CD4-positive, alpha-beta T cell (primary cell): ENCODE results near the gene CD83. TPM values are rescaled to one million over a fixed set of nuclear protein-coding genes. Genes with fewer than 3 reads are reported as not detected.
A peak's percentile ranks its signal among the peaks of the same experiment; 100 is the strongest.

ENCODE experiments used
- ATAC-seq: fragments of 200-7000 bp; cut with Tn5 transposase; one replicate; pipeline ENCODE4 v1.10.0; 2022; ENCODE audit warnings: mild to moderate bottlenecking; ENCODE audit not compliant: poor library complexity
- CTCF ChIA-PET: fragments of 350-600 bp; sonication (Branson Sonifier 250); formaldehyde crosslinking; loops from one replicate; lab custom pipeline; 2021; ENCODE audit warnings: antibody characterized with exemption, inconsistent platforms; lab: Charles Lee
- POLR2A ChIA-PET: fragments of 350-600 bp; sonication (Branson Sonifier 250); formaldehyde crosslinking; loops from one replicate; lab custom pipeline; 2021; ENCODE audit warnings: antibody characterized with exemption, inconsistent platforms; lab: Charles Lee
- DNase-seq, 14 experiments: peaks; one replicate each; pipeline ENCODE4 v3.0.0-alpha.2; 2013 to 2020; ENCODE audit warnings: mixed read lengths in 2 of 14
- H3K27ac ChIP-seq, 2 donors: one replicate each; pipeline versions ENCODE4 v1.5.1 to v1.7.0; 2013; ENCODE audit warnings: low read length in 2 of 2, low read depth in 1 of 2, mild to moderate bottlenecking in 1 of 2
- H3K27me3 ChIP-seq, 2 experiments: 1 replicate in 1 of 2; 2 replicates in 1 of 2; pipeline versions ENCODE4 v1.6.1 to v1.7.0; 2013; ENCODE audit warnings: low read length in 2 of 2, control low read depth in 1 of 2, mild to moderate bottlenecking in 1 of 2, moderate library complexity in 1 of 2; ENCODE audit not compliant: insufficient read depth in 2 of 2, control insufficient read depth in 1 of 2
- H3K36me3 ChIP-seq: one replicate; pipeline ENCODE4 v1.6.1; 2013; ENCODE audit warnings: low read length, control low read depth; ENCODE audit not compliant: insufficient read depth
- H3K4me1 ChIP-seq: one replicate; pipeline ENCODE4 v1.6.1; 2013; ENCODE audit warnings: low read length, control low read depth; ENCODE audit not compliant: insufficient read depth
- H3K4me3 ChIP-seq: one replicate; pipeline ENCODE4 v1.5.1; 2013; ENCODE audit warnings: mild to moderate bottlenecking, low read length, moderate library complexity
- H3K9me3 ChIP-seq, 2 experiments: 1 replicate in 1 of 2; 2 replicates in 1 of 2; pipeline versions ENCODE4 v1.6.1 to v1.7.0; 2013; ENCODE audit warnings: low read length in 2 of 2, mild to moderate bottlenecking in 2 of 2, control low read depth in 1 of 2, moderate library complexity in 1 of 2; ENCODE audit not compliant: control insufficient read depth in 1 of 2, insufficient read depth in 1 of 2
- H3K27ac Mint-ChIP-seq: one replicate; pipeline ENCODE4 v1.8.0; 2020; ENCODE audit warnings: mixed read lengths
- H3K27me3 Mint-ChIP-seq: one replicate; pipeline ENCODE4 v1.8.0; 2021; ENCODE audit warnings: mixed read lengths
- H3K36me3 Mint-ChIP-seq: one replicate; pipeline ENCODE4 v1.8.0; 2021; ENCODE audit warnings: low read depth, mixed read lengths
- H3K4me1 Mint-ChIP-seq: one replicate; pipeline ENCODE4 v1.8.0; 2021; ENCODE audit warnings: low read depth, mixed read lengths
- H3K4me3 Mint-ChIP-seq: one replicate; pipeline ENCODE4 v1.8.0; 2020; ENCODE audit warnings: mild to moderate bottlenecking, mixed read lengths
- H3K9me3 Mint-ChIP-seq: one replicate; pipeline ENCODE4 v1.8.0; 2020; ENCODE audit warnings: mixed read lengths
- intact Hi-C, 2 experiments: fragments of 100-400 bp; cut with DNase I in 1 of 2; cut with micrococcal nuclease in 1 of 2; formaldehyde crosslinking; loops; one replicate each; pipeline versions ENCODE4 v1.15.1 to v1.9.0; 2023 to 2025; cut with DNase I, micrococcal nuclease
- total RNA-seq, 174 experiments: library from RNA in 2 of 174; stranded (reverse) in 2 of 174; gene quantifications; one replicate each; pipeline ENCODE4 v1.2.3 and lab custom pipeline; 2021 to 2026
- TF ChIP-seq, protein P1 (sequence below): fragments of 200-600 bp; IDR thresholded peaks from one replicate; pipeline ENCODE4 v1.8.0; 2022; ENCODE audit warnings: antibody characterized with exemption, mild to moderate bottlenecking

Gene CD83
- total RNA-seq, 2 experiments from 2014 or later: 35.3 to 36.4 TPM

DNA sequence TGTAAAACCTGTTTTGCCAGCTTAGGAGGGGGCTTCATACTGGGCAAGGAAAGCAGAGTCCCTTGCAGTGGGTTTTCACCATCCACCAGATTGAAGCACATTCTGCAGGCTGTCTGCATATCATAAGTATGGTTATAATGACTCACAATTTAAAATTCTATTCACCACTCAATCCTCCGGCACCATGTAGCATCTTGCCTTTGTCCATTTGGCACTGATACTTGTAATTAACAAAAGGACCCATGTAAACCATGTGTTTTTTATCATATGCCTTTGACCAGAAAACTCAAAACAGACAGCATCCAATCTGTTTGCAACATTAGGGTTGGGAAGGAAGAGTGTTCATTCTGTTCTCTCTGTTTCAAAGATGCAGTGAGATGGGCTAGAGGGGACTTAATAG, 3.0 kb downstream of the CD83 start:
- Mint-ChIP-seq H3K4me1 (peaks cover 55% of the 10 kb centered on the region), H3K4me3 (peak overlapping the region; percentile 61), H3K9me3 (no peaks in the 10 kb centered on the region), H3K27me3 (no peaks in the 10 kb centered on the region), H3K36me3 (peaks cover 26% of the 10 kb centered on the region), H3K27ac (no peak overlapping the region)
- Histone ChIP-seq H3K4me3 (no peak overlapping the region), H3K27ac (no peak overlapping the region), H3K4me1 (peaks cover 28% of the 10 kb centered on the region), H3K36me3 (peaks cover 10% of the 10 kb centered on the region), H3K9me3 (no peaks in the 10 kb centered on the region), H3K27me3 (no peaks in the 10 kb centered on the region)
- DNase-seq (no peak), ATAC-seq (no peak)
- TF ChIP-seq, protein P1, sequence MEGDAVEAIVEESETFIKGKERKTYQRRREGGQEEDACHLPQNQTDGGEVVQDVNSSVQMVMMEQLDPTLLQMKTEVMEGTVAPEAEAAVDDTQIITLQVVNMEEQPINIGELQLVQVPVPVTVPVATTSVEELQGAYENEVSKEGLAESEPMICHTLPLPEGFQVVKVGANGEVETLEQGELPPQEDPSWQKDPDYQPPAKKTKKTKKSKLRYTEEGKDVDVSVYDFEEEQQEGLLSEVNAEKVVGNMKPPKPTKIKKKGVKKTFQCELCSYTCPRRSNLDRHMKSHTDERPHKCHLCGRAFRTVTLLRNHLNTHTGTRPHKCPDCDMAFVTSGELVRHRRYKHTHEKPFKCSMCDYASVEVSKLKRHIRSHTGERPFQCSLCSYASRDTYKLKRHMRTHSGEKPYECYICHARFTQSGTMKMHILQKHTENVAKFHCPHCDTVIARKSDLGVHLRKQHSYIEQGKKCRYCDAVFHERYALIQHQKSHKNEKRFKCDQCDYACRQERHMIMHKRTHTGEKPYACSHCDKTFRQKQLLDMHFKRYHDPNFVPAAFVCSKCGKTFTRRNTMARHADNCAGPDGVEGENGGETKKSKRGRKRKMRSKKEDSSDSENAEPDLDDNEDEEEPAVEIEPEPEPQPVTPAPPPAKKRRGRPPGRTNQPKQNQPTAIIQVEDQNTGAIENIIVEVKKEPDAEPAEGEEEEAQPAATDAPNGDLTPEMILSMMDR: no peak
- intact Hi-C loops: loop anchor here in 1 of 2 experiments (10.0 kb wide), 1 partner anchor 1504 kb away; no protein-coding TSS in a partner anchor
- POLR2A ChIA-PET: no interaction called here
- CTCF ChIA-PET: no interaction called here

DNA sequence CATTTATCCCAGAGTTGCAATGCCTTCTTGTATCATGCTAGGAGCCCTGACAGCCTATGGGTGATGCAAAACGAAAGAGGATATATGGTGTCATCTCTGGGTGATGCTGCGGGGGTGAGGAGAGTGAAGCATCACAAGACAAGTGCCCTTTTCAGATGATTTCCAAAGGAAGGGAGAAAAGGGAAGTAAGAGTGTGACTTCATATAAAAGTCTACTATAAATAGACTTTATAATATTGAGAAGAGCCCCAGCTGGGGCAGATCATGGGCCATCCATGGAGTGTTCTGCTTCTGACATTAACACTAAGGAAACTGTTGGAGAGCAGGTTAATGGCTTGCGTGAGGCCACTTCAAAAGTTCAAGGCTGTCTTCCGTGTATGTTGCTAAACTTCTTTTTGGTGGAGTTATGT, 4.4 kb downstream of the CD83 start:
- no peak overlapping the region for H3K4me3 ChIP-seq
- H3K4me3 Mint-ChIP-seq: peak overlapping the region; percentile 5
- H3K27me3 Mint-ChIP-seq: no peaks in the 10 kb centered on the region
- H3K36me3 Mint-ChIP-seq: peaks cover 26% of the 10 kb centered on the region
- DNase-seq: peak in 3 of 14 experiments; percentile 45 to 74 (median 64)
- H3K4me1 Mint-ChIP-seq: peaks cover 43% of the 10 kb centered on the region
- peaks cover 12% of the 10 kb centered on the region for H3K36me3 ChIP-seq
- H3K27ac Mint-ChIP-seq: peak overlapping the region; percentile 28
- TF ChIP-seq, protein P1: no peak
- H3K27ac ChIP-seq: peak overlapping the region in 1 of 2 donors; percentile 43
- peaks cover 27% of the 10 kb centered on the region for H3K4me1 ChIP-seq
- no peaks in the 10 kb centered on the region for H3K9me3 Mint-ChIP-seq
- intact Hi-C loops: loop anchor here in 1 of 2 experiments (10.0 kb wide), 1 partner anchor 1503 kb away; no protein-coding TSS in a partner anchor
- ATAC-seq: no peak
- no peaks in the 10 kb centered on the region for H3K27me3 ChIP-seq
- no peaks in the 10 kb centered on the region for H3K9me3 ChIP-seq
- POLR2A ChIA-PET: no interaction called here
- CTCF ChIA-PET: no interaction called here

DNA sequence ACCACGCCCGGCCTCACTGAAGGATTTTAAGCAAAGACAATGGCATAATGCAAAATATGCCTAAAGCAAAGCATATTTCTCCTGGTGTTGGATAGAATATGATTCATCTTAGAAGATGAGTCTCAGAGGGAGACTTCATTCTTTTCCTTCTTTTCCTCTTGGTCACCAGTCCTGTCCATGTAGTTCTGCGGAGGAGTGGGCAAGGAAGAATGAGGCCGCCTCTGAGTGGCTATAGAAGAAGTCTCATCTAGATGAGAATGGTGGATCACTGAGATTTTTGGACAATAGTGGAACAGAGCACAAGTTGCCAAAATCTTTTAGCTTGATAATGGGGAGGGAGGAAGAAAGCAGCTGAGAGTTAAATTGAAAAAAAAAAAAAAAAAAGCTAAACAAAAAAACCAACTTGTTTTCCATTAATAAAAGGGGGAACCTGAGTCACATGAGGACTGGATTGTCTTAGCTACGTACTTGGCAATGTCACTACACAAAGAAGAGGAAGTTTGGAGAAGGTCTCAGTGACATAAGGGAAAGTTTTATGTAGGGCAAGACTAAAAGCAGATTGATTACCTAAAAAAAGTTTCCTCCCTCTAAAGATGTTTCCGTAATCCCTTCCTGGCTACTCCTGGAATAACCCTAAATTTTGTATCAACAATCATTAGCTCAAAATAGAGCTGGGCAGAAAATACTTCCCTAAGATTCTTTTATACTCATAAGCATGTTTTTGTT, 6.0 kb downstream of the CD83 start:
- DNase-seq: peak in 3 of 14 experiments; percentile 21 to 61 (median 49)
- H3K4me1 ChIP-seq: peaks cover 20% of the 10 kb centered on the region
- ChIA-PET POLR2A (no interaction called here), CTCF (no interaction called here)
- H3K36me3 Mint-ChIP-seq: peaks cover 17% of the 10 kb centered on the region
- intact Hi-C loops: loop anchor here in 1 of 2 experiments (10.0 kb wide), 1 partner anchor 1501 kb away; no protein-coding TSS in a partner anchor
- H3K9me3 ChIP-seq: no peaks in the 10 kb centered on the region
- H3K4me3 Mint-ChIP-seq: no peak overlapping the region
- no peaks in the 10 kb centered on the region for H3K27me3 ChIP-seq
- no peaks in the 10 kb centered on the region for H3K27me3 Mint-ChIP-seq
- no peak overlapping the region for H3K27ac ChIP-seq
- H3K9me3 Mint-ChIP-seq: no peaks in the 10 kb centered on the region
- no peak overlapping the region for H3K4me3 ChIP-seq
- H3K27ac Mint-ChIP-seq: no peak overlapping the region
- H3K4me1 Mint-ChIP-seq: peaks cover 38% of the 10 kb centered on the region
- ATAC-seq: no peak
- TF ChIP-seq, protein P1: no peak
- peaks cover 12% of the 10 kb centered on the region for H3K36me3 ChIP-seq
